WTC11 (cell line): ENCODE data around the gene NDE1. TPM values are rescaled to one million over a fixed set of nuclear protein-coding genes. Genes with fewer than 3 reads are reported as not detected.

ENCODE experiments used
- ATF2 ChIP-seq: sonication (generic); formaldehyde crosslinking; IDR thresholded peaks from 2 replicates; pipeline ENCODE4 v1.8.1; 2022; ENCODE audit warnings: low read depth, missing genetic modification reagents, borderline replicate concordance
- CBFB ChIP-seq: sonication (generic); formaldehyde crosslinking; IDR thresholded peaks from 2 replicates; pipeline ENCODE4 v1.8.1; 2022; ENCODE audit warnings: mild to moderate bottlenecking, low read depth, missing genetic modification reagents
- CTCF ChIP-seq: fragments of 200-600 bp; IDR thresholded peaks from 2 replicates; pipeline ENCODE4 v1.8.0; 2022; ENCODE audit warnings: antibody characterized with exemption
- E2F5 ChIP-seq: sonication (generic); formaldehyde crosslinking; IDR thresholded peaks from 2 replicates; pipeline ENCODE4 v1.8.1; 2022; ENCODE audit warnings: mild to moderate bottlenecking, moderate library complexity, missing genetic modification reagents
- EMX1 ChIP-seq: fragments of 250-450 bp; sonication (Bioruptor Pico); IDR thresholded peaks from 2 replicates; pipeline ENCODE4 v1.8.0; 2021; ENCODE audit warnings: mild to moderate bottlenecking
- ETV6 ChIP-seq: sonication (generic); formaldehyde crosslinking; IDR thresholded peaks from 2 replicates; pipeline ENCODE4 v1.8.1; 2022; ENCODE audit warnings: mild to moderate bottlenecking, missing genetic modification reagents
- FOXK1 ChIP-seq: sonication (generic); formaldehyde crosslinking; IDR thresholded peaks from 2 replicates; pipeline ENCODE4 v1.8.0; 2022; ENCODE audit warnings: mild to moderate bottlenecking, moderate library complexity, missing genetic modification reagents
- GABPB1 ChIP-seq: sonication (generic); formaldehyde crosslinking; IDR thresholded peaks from 2 replicates; pipeline ENCODE4 v1.8.1; 2023; ENCODE audit warnings: mild to moderate bottlenecking, missing genetic modification reagents
- GRHL2 ChIP-seq: fragments of 250-450 bp; sonication (Bioruptor Pico); IDR thresholded peaks from 2 replicates; pipeline ENCODE4 v1.8.0; 2022; ENCODE audit warnings: mild to moderate bottlenecking, moderate library complexity; ENCODE audit not compliant: insufficient replicate concordance, severe bottlenecking
- HMGA2 ChIP-seq: fragments of 250-450 bp; sonication (Bioruptor Pico); IDR thresholded peaks from 2 replicates; pipeline ENCODE4 v1.4.0; 2021; ENCODE audit warnings: mild to moderate bottlenecking, moderate library complexity
- KAT7 ChIP-seq: sonication (generic); formaldehyde crosslinking; IDR thresholded peaks from 2 replicates; pipeline ENCODE4 v1.8.1; 2023; ENCODE audit warnings: missing genetic modification reagents, mild to moderate bottlenecking, borderline replicate concordance
- MYBL2 ChIP-seq: sonication (generic); formaldehyde crosslinking; IDR thresholded peaks from 2 replicates; pipeline ENCODE4 v1.8.1; 2023; ENCODE audit warnings: mild to moderate bottlenecking, moderate library complexity, missing genetic modification reagents
- NFE2L1 ChIP-seq: sonication (generic); formaldehyde crosslinking; IDR thresholded peaks from 2 replicates; pipeline ENCODE4 v1.8.1; 2023; ENCODE audit warnings: missing genetic modification reagents
- NFYB ChIP-seq: sonication (generic); formaldehyde crosslinking; conservative IDR thresholded peaks from 2 replicates; pipeline ENCODE4 v1.8.0; 2022; ENCODE audit warnings: low read depth, missing genetic modification reagents
- NR1H2 ChIP-seq: sonication (generic); formaldehyde crosslinking; IDR thresholded peaks from 2 replicates; pipeline ENCODE4 v1.9.0; 2021; ENCODE audit warnings: mild to moderate bottlenecking, moderate library complexity, missing genetic modification reagents
- NR2C2 ChIP-seq: sonication (generic); formaldehyde crosslinking; IDR thresholded peaks from 2 replicates; pipeline ENCODE4 v1.8.0; 2022; ENCODE audit warnings: mild to moderate bottlenecking, missing genetic modification reagents
- OVOL2 ChIP-seq: fragments of 250-450 bp; sonication (Bioruptor Pico); IDR thresholded peaks from 2 replicates; pipeline ENCODE4 v1.9.0; 2021; ENCODE audit warnings: mild to moderate bottlenecking, borderline replicate concordance
- PRRX2 ChIP-seq: fragments of 250-450 bp; sonication (Bioruptor Pico); IDR thresholded peaks from 2 replicates; pipeline ENCODE4 v1.8.0; 2021; ENCODE audit warnings: mild to moderate bottlenecking
- RORB ChIP-seq: fragments of 250-450 bp; sonication (Bioruptor Pico); IDR thresholded peaks from 2 replicates; pipeline ENCODE4 v1.9.0; 2021; ENCODE audit warnings: mild to moderate bottlenecking
- SMAD4 ChIP-seq: sonication (generic); formaldehyde crosslinking; IDR thresholded peaks from 2 replicates; pipeline ENCODE4 v1.8.0; 2022; ENCODE audit warnings: mild to moderate bottlenecking, missing genetic modification reagents
- SOX15 ChIP-seq: fragments of 250-450 bp; sonication (Bioruptor Pico); IDR thresholded peaks from 2 replicates; pipeline ENCODE4 v1.9.0; 2021; ENCODE audit warnings: mild to moderate bottlenecking
- SP1 ChIP-seq: sonication (generic); formaldehyde crosslinking; conservative IDR thresholded peaks from 2 replicates; pipeline ENCODE4 v1.8.1; 2022; ENCODE audit warnings: missing genetic modification reagents
- TEAD1 ChIP-seq: sonication (generic); formaldehyde crosslinking; IDR thresholded peaks from 2 replicates; pipeline ENCODE4 v1.8.0; 2022; ENCODE audit warnings: mild to moderate bottlenecking, missing genetic modification reagents
- TEAD4 ChIP-seq: sonication (generic); formaldehyde crosslinking; IDR thresholded peaks from 2 replicates; pipeline ENCODE4 v1.8.0; 2022; ENCODE audit warnings: mild to moderate bottlenecking, missing genetic modification reagents
- ZMAT4 ChIP-seq: fragments of 250-450 bp; sonication (Bioruptor Pico); IDR thresholded peaks from 2 replicates; pipeline ENCODE4 v1.9.0; 2021; ENCODE audit warnings: mild to moderate bottlenecking
- ZNF121 ChIP-seq: sonication (generic); formaldehyde crosslinking; IDR thresholded peaks from 2 replicates; pipeline ENCODE4 v1.8.0; 2023; ENCODE audit warnings: missing genetic modification reagents
- ZNF138 ChIP-seq: sonication (generic); formaldehyde crosslinking; conservative IDR thresholded peaks from 2 replicates; pipeline ENCODE4 v1.8.1; 2022; ENCODE audit warnings: mild to moderate bottlenecking, moderate library complexity, missing genetic modification reagents
- ZNF263 ChIP-seq: sonication (generic); formaldehyde crosslinking; IDR thresholded peaks from 2 replicates; pipeline ENCODE4 v1.8.1; 2022; ENCODE audit warnings: low read depth, mild to moderate bottlenecking, moderate library complexity, missing genetic modification reagents
- ZNF423 ChIP-seq: fragments of 250-450 bp; sonication (Bioruptor Pico); IDR thresholded peaks from 2 replicates; pipeline ENCODE4 v2.1.2; 2022; ENCODE audit warnings: mild to moderate bottlenecking, moderate library complexity
- total RNA-seq: library from RNA; stranded (reverse); gene quantifications from 3 replicates; pipeline ENCODE4 v1.2.3, GENCODE V29; 2021
- TF ChIP-seq, protein P1 (sequence below): sonication (generic); formaldehyde crosslinking; IDR thresholded peaks from 2 replicates; pipeline ENCODE4 v1.8.1; 2023; ENCODE audit warnings: mild to moderate bottlenecking, moderate library complexity, missing genetic modification reagents
- TF ChIP-seq, protein P2 (sequence below): sonication (generic); formaldehyde crosslinking; IDR thresholded peaks from 2 replicates; pipeline ENCODE4 v1.8.1; 2023; ENCODE audit warnings: mild to moderate bottlenecking, missing genetic modification reagents, borderline replicate concordance
- TF ChIP-seq, protein P3 (sequence below): sonication (generic); formaldehyde crosslinking; IDR thresholded peaks from 2 replicates; pipeline ENCODE4 v1.8.1; 2023; ENCODE audit warnings: mild to moderate bottlenecking, missing genetic modification reagents, moderate library complexity

NDE1 gene
- total RNA-seq, 1 experiment from 2014 or later: 39.4 TPM

DNA sequence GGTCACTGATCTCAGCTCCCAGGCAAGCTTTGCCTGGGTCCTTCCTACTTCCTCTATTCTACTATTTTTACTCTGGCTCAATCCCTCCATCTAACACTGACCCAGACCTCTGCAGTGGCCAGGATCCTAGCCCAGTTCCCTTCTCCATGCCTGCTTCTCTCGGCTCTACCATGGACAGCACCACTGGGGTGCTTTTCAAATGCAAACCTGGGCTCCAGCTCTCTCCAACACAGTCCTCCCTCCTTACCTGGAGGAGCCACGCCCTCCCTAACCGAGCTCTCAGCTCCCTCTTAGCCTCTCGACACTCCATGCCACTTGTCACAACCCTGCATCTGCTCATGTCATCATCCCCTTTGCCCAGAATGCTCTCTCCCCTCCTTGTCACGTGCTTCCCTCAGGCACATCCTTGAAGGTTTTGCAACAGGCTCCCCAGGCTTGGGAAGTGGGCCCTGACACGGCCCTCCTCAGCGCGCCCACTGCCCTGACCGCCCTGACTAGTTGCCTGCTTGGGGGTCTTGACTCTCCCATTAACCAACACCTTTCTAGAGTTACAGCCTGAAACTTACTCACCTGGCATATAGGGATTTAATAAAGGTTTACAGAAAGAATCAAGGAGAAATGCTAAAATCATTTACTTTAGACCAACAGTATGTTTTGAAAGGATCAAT is 48.7 kb upstream of the NDE1 start (continued):
- TF ChIP-seq ZMAT4 (CRISPR knock-in tag) (no peak), NR1H2 (CRISPR knock-in tag) (no peak), OVOL2 (CRISPR knock-in tag) (no peak), TEAD4 (peak; percentile 81; the same call in 1 of the 2 replicates), ZNF263 (CRISPR knock-in tag) (peak; percentile 81; the same call in 1 of the 2 replicates), ZNF121 (CRISPR knock-in tag) (no peak), SP1 (no peak), GABPB1 (no peak), KAT7 (no peak), SOX15 (CRISPR knock-in tag) (no peak), TEAD1 (CRISPR knock-in tag) (peak; percentile 93), PRRX2 (no peak), ZNF423 (CRISPR knock-in tag) (no peak), SMAD4 (peak; percentile 77), ZNF138 (CRISPR knock-in tag) (no peak), E2F5 (CRISPR knock-in tag) (no peak), CBFB (no peak), ATF2 (CRISPR knock-in tag) (peak; percentile 49; the same call in 1 of the 2 replicates), MYBL2 (no peak), CTCF (no peak), FOXK1 (peak; percentile 62; the same call in 1 of the 2 replicates), HMGA2 (CRISPR knock-in tag) (no peak), GRHL2 (CRISPR knock-in tag) (no peak), EMX1 (CRISPR knock-in tag) (no peak), NFYB (CRISPR knock-in tag) (no peak), NR2C2 (no peak), RORB (CRISPR knock-in tag) (no peak), ETV6 (CRISPR knock-in tag) (no peak), NFE2L1 (CRISPR knock-in tag) (peak; percentile 59; the same call in 1 of the 2 replicates)
- TF ChIP-seq, protein P1, sequence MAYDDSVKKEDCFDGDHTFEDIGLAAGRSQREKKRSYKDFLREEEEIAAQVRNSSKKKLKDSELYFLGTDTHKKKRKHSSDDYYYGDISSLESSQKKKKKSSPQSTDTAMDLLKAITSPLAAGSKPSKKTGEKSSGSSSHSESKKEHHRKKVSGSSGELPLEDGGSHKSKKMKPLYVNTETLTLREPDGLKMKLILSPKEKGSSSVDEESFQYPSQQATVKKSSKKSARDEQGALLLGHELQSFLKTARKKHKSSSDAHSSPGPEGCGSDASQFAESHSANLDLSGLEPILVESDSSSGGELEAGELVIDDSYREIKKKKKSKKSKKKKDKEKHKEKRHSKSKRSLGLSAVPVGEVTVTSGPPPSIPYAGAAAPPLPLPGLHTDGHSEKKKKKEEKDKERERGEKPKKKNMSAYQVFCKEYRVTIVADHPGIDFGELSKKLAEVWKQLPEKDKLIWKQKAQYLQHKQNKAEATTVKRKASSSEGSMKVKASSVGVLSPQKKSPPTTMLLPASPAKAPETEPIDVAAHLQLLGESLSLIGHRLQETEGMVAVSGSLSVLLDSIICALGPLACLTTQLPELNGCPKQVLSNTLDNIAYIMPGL: no peak
- TF ChIP-seq, protein P2, sequence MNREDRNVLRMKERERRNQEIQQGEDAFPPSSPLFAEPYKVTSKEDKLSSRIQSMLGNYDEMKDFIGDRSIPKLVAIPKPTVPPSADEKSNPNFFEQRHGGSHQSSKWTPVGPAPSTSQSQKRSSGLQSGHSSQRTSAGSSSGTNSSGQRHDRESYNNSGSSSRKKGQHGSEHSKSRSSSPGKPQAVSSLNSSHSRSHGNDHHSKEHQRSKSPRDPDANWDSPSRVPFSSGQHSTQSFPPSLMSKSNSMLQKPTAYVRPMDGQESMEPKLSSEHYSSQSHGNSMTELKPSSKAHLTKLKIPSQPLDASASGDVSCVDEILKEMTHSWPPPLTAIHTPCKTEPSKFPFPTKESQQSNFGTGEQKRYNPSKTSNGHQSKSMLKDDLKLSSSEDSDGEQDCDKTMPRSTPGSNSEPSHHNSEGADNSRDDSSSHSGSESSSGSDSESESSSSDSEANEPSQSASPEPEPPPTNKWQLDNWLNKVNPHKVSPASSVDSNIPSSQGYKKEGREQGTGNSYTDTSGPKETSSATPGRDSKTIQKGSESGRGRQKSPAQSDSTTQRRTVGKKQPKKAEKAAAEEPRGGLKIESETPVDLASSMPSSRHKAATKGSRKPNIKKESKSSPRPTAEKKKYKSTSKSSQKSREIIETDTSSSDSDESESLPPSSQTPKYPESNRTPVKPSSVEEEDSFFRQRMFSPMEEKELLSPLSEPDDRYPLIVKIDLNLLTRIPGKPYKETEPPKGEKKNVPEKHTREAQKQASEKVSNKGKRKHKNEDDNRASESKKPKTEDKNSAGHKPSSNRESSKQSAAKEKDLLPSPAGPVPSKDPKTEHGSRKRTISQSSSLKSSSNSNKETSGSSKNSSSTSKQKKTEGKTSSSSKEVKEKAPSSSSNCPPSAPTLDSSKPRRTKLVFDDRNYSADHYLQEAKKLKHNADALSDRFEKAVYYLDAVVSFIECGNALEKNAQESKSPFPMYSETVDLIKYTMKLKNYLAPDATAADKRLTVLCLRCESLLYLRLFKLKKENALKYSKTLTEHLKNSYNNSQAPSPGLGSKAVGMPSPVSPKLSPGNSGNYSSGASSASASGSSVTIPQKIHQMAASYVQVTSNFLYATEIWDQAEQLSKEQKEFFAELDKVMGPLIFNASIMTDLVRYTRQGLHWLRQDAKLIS (CRISPR knock-in tag): no peak
- TF ChIP-seq, protein P3, sequence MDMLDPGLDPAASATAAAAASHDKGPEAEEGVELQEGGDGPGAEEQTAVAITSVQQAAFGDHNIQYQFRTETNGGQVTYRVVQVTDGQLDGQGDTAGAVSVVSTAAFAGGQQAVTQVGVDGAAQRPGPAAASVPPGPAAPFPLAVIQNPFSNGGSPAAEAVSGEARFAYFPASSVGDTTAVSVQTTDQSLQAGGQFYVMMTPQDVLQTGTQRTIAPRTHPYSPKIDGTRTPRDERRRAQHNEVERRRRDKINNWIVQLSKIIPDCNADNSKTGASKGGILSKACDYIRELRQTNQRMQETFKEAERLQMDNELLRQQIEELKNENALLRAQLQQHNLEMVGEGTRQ (CRISPR knock-in tag): no peak
